Coronary artery (tissue), 2 donors: ENCODE results near the gene GLT8D2.
A peak's percentile ranks its signal among the peaks of the same experiment; 100 is the strongest.

Experiments used
- DNase-seq: peaks from one replicate; pipeline ENCODE4 v3.0.0-alpha.2; 2017; ENCODE audit warnings: low spot score
- H3K27ac ChIP-seq, 2 donors: fragments of 200-600 bp; sonication (generic); one replicate each; pipeline ENCODE4 v1.5.1; 2016 to 2019
- H3K4me3 ChIP-seq: fragments of 200-600 bp; sonication (generic); 2 replicates; pipeline ENCODE4 v1.5.1; 2016; ENCODE audit warnings: mild to moderate bottlenecking, moderate library complexity
- TF ChIP-seq, protein P1 (sequence below): fragments of 200-600 bp; sonication (generic); IDR thresholded peaks from one replicate; pipeline ENCODE4 v1.5.1; 2019; ENCODE audit warnings: antibody characterized with exemption

GLT8D2 gene

DNA sequence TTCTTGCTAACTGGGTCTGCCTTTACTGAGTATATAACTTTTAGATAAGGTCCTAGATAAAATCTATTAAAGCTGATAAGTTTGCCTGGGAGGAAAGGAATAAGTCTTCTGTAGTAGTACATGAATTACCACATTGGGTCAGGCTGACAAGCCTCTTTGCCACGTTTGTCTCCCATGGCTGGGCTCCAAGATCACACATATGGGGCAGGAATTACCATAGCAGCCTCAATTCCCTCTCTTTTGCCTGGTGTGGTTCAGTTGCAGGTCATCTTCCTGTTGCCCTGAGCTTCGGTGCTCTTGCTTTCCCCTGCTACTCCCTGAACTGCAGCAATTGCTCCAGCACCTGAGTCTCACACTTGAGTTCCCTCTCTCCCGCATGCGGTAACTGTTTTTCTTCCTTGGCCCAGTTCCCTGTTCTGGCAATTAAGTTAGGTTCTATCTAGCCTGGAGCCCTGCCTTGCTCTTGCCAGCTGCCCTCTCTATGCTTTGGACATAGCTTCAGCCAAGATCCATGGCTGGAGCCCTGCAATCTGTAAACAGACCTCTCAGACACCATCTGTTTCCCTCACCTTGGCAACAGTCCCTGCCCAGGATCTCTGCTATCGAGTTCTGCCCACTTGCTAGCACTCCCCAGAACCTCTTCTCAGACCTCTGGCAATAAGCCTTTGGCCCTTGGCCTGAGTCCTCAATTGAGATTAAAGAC is 5.8 kb upstream of the GLT8D2 start:
- TF ChIP-seq, protein P1, sequence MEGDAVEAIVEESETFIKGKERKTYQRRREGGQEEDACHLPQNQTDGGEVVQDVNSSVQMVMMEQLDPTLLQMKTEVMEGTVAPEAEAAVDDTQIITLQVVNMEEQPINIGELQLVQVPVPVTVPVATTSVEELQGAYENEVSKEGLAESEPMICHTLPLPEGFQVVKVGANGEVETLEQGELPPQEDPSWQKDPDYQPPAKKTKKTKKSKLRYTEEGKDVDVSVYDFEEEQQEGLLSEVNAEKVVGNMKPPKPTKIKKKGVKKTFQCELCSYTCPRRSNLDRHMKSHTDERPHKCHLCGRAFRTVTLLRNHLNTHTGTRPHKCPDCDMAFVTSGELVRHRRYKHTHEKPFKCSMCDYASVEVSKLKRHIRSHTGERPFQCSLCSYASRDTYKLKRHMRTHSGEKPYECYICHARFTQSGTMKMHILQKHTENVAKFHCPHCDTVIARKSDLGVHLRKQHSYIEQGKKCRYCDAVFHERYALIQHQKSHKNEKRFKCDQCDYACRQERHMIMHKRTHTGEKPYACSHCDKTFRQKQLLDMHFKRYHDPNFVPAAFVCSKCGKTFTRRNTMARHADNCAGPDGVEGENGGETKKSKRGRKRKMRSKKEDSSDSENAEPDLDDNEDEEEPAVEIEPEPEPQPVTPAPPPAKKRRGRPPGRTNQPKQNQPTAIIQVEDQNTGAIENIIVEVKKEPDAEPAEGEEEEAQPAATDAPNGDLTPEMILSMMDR = no peak
- no peak overlapping the region for H3K27ac ChIP-seq
- DNase-seq = no peak
- no peak overlapping the region for H3K4me3 ChIP-seq

DNA sequence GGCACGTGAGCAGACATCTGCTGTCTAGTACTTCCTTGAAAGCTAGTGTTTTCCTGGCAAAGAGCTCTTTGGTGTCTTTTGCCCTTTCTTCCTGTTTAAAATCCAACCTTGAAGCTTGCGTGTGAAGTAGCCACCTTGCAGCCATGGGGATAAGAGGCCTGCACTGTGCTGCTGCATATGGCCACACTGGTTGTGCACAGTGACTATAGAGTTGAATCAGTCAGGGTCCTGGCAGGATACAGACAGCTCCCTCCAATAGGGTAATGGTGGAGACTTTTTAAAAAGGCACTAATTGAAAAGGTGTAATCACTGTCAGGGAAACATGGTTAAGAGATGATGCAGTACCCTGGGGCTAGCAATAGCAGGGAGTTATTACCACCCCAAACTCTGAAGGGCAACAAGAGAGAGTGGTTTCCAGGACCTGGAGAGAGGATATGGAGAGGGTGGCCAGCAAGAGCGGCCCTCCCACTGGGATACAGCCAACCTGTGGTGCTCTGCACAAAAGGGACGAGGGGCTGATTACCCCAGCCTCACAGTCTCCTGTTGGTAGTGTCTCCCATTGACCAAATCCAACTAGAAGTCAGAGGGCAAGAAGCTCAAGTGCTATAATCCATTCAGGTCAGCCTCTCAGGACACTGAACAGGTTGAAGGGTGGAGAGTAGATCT is 4.8 kb upstream of the GLT8D2 start:
- Histone ChIP-seq H3K27ac (no peak overlapping the region), H3K4me3 (no peak overlapping the region)
- no peak for DNase-seq
- TF ChIP-seq, protein P1 = no peak

DNA sequence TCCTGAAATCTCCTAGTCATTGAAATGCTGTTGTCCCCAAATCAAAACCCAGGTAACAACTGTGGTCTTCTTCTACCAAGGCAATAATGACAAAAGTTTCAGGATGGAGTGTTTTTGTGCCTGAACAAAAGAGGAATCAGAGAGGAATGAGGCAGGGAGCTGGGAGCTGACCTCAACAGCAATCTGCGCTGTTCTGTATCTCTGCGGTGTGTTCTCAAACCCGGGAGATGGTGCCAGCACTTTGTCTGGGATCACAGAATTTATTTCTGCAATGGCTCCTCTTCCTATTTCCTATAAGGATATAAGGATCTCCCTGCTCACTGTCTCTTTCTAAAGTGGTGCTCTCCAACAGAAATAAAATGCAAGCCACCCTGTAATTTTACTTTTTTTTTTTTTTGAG is 449 bp upstream of the GLT8D2 start:
- no peak for DNase-seq
- TF ChIP-seq, protein P1 = no peak
- H3K27ac ChIP-seq = peak overlapping the region; percentile 72 to 76
- H3K4me3 ChIP-seq = peak overlapping the region; percentile 67

DNA sequence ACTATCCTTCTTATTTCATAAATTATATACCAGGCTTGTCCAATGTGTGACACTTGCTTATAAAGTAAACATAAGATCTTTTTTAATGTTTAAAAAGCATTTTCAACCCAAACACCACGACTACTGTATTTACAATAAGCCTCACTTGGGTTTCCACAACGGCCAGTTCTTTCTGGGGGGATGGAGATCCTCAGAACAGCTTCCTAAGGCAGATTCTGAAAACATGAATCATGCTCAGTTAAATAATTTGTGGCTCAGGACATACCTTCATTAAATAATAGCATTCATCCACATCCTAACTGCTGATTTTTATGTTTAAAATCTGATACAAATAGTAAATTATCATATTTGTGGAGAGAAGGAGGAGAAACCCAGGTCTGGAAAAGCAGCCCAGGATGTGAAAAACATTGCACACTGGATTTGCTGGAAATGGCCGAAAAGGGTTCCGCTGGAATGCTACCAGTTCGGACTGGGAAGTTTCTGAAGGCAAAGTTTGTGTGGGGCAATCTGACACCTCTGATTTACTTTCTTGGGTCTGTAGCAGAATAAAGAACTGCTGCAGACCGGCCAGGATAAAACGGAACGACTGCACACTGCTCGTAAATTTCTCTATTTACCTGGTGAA is 597 bp downstream of the GLT8D2 start:
- Histone ChIP-seq H3K27ac (peak overlapping the region; percentile 72 to 76), H3K4me3 (peak overlapping the region; percentile 67)
- DNase-seq = no peak
- TF ChIP-seq, protein P1 = no peak

DNA sequence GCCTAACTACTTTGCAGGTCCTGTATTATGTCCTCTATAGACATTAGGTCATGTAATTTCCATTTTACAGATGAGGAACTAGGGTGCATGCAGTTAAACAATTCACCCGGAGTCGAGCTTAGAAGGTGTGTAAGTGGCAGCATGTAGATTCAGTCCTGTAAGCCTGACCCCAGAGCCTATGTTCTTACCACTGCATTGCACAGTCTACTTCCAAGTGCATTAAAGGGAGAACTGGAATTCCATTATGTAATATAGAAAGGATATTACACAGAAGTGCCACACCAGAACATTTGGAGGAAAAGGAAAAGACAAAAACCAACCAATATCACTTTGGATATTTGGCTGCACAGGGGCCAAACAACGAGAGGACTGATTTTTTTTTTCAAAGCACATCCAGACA is 1.2 kb downstream of the GLT8D2 start:
- H3K27ac ChIP-seq = peak overlapping the region in 1 of 2 donors; percentile 72
- H3K4me3 ChIP-seq = peak overlapping the region; percentile 67
- TF ChIP-seq, protein P1 = no peak
- DNase-seq = no peak

DNA sequence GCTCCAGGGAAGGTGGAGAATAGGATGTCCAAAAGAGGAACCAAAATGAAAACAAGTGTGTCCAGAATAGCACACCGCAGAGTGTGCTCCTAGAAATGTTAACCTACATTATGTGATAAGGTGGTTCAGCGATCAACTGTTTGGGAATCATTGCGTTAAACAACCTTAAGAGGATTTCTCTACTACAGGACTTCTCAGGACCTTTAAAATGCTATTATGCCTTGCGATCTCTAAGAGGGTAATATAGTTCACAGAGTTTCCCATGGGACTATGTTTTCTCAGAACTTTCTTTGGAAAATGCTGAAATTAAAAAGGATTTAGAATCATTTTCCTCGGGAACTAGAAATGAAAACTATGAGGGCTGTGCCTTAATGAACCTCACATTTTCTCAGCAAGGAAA is 1.8 kb downstream of the GLT8D2 start:
- no peak for DNase-seq
- TF ChIP-seq, protein P1 = no peak
- Histone ChIP-seq H3K27ac (no peak overlapping the region), H3K4me3 (peak overlapping the region; percentile 67)
